Central memory CD8-positive, alpha-beta T cell (primary cell): Measurements from ENCODE around the gene TFDP1.
A peak's percentile ranks its signal among the peaks of the same experiment; 100 is the strongest.

Source experiments
- ATAC-seq: fragments of 150-1000 bp; cut with Tn5 transposase; replicated peaks from 2 replicates; pipeline ENCODE4 v1.10.0; 2022; ENCODE audit warnings: mild to moderate bottlenecking, moderate FRiP score, moderate number of reproducible peaks; ENCODE audit not compliant: poor library complexity, severe bottlenecking; ENCODE audit errors: extremely low read depth
- DNase-seq, 2 donors: peaks; one replicate each; pipeline ENCODE4 v3.0.0; 2021; ENCODE audit warnings: low spot score in 2 of 2
- H3K27ac Mint-ChIP-seq: one replicate; pipeline ENCODE4 v1.8.0; 2022; ENCODE audit warnings: low read depth, mild to moderate bottlenecking, moderate library complexity, mixed read lengths
- H3K27me3 Mint-ChIP-seq: one replicate; pipeline ENCODE4 v1.8.0; 2022; ENCODE audit warnings: mixed read lengths
- H3K36me3 Mint-ChIP-seq: one replicate; pipeline ENCODE4 v1.8.0; 2022; ENCODE audit warnings: mild to moderate bottlenecking, moderate library complexity, mixed read lengths; ENCODE audit not compliant: insufficient read depth
- H3K4me1 Mint-ChIP-seq: one replicate; pipeline ENCODE4 v1.8.0; 2022; ENCODE audit warnings: mixed read lengths
- H3K4me3 Mint-ChIP-seq: one replicate; pipeline ENCODE4 v1.8.0; 2022; ENCODE audit warnings: mild to moderate bottlenecking, moderate library complexity, mixed read lengths
- H3K9me3 Mint-ChIP-seq: one replicate; pipeline ENCODE4 v1.8.0; 2022; ENCODE audit warnings: mixed read lengths

The TFDP1 gene

DNA sequence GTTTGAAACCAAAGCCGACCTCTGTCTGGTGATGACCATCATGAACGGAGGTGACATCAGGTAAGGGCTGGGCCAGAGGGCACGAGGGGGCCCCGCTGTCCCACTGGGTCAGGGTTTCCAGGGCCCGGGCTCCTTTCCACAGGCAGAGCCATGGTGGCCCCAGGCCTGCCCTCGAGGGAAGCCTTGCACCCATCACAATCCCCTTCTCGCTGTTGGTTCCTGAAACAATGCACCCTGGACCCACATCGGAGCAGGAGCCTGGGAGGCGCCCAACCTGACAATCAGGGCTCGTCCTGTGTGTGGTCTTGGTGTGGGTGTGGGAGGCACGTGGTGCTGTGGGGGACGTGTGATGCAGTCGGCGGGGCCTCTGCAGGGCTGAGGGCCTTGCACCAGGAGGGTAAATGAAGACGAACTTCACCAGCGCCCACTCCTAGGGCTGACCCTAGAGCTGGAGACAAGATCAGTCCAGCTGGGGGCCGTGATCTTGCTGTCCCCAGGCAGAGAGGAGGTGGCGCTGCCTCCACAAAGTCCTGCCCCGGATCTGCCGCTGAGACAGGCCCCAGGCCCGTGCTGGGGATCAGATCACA lies 85.3 kb downstream of the TFDP1 start:
- Mint-ChIP-seq H3K9me3 (no peaks in the 10 kb centered on the region), H3K4me3 (no peak overlapping the region), H3K27me3 (no peaks in the 10 kb centered on the region), H3K27ac (no peak overlapping the region), H3K36me3 (no peaks in the 10 kb centered on the region), H3K4me1 (no peaks in the 10 kb centered on the region)
- ATAC-seq (no peak), DNase-seq (no peak)

DNA sequence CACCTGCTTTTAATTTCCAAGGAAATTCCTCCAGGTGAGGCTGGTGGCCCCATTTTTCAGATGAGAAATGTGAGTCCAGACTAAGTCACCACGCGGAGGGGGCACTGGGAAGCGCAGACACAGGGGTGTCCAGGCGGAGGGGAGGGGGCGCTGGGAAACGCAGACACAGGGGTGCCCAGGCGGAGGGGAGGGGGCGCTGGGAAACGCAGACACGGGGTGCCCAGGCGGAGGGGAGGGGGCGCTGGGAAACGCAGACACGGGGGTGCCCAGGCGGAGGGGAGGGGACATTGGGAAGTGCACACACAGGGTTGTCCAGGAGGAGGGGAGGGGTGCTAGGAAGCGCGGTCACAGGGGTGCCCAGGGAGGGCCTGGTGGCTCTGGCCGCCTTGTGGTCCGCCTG lies 86.0 kb downstream of the TFDP1 start:
- Mint-ChIP-seq H3K4me1 (no peaks in the 10 kb centered on the region), H3K27me3 (no peaks in the 10 kb centered on the region), H3K9me3 (no peaks in the 10 kb centered on the region), H3K27ac (no peak overlapping the region), H3K36me3 (no peaks in the 10 kb centered on the region), H3K4me3 (no peak overlapping the region)
- DNase-seq (no peak), ATAC-seq (no peak)

DNA sequence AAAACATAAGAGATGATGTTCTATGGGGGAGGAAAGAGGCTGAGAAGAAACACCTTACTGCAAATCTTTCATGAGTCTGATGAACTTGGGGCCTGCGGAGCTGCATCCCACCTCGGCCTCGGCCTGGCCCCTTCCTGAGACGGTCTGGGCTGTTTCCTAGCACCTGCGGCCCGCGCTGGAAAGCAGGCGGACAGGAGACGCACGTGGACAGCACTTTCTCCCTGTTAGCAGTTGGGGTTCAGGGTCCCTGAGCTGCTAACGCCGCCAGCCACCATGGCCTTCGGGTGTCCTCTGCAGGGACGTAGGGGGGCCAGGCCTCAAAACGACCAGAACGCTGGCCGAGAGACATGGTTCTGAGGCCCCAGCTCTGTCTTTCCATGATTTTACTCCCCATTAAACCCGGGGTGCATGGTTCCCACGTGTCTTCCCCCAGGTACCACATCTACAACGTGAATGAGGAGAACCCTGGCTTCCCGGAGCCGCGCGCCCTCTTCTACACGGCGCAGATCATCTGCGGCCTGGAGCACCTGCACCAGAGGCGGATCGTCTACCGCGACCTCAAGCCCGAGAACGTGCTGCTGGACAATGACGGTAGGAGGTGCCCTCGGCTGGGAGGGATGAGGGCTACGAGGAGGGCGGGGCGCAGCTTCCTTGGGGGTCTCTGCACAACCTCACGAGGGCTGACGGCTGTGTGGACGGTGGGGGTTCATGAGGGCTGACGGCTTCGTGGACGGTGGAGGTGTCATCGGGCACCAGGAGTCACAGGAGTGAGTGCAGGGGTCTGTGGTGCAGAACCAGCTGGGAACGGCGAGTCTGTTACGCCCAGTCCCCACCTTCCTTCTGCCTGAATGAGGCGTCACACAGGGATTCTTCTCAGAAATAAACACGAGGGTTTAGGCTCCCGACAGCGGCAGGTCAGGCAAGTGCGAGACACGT lies 86.8 kb downstream of the TFDP1 start:
- no peak overlapping the region for H3K4me3 Mint-ChIP-seq
- H3K27ac Mint-ChIP-seq: no peak overlapping the region

DNA sequence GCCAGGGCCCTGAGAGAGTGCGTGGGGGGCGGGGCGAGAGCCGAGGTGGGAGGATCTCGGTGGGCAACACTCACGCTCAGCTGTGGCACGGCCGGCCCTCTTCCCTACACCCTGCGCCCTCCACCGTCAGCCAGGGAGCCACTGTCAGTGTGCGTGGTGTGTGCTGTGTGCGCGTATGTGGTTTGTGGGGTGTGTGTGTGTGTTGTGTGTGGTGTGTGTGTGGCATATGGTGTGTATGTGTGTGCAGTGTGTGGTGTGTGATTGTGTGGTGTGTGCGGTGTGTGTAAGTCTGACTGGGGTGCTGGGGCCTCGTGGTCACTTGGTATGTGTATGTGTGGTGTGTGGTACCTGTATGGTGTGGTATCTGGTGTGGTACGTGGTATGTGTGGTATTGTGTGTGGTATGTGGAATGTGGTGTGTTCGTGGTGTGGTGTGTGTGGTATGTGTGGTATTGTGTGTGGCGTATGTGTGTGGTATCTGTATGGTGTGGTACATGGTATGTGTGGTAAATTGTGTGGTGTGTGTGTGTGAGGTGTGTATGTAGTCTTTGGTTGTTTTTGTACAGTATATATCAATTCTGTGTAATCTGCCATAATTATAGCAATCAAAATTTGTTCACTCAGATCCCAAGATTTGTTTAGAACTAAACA lies 87.6 kb downstream of the TFDP1 start:
- H3K9me3 Mint-ChIP-seq: no peaks in the 10 kb centered on the region
- DNase-seq: no peak
- no peak overlapping the region for H3K4me3 Mint-ChIP-seq
- H3K27ac Mint-ChIP-seq: peak overlapping the region; percentile 0
- no peaks in the 10 kb centered on the region for H3K27me3 Mint-ChIP-seq
- no peak for ATAC-seq
- H3K36me3 Mint-ChIP-seq: no peaks in the 10 kb centered on the region
- no peaks in the 10 kb centered on the region for H3K4me1 Mint-ChIP-seq

More for the DNA sequence above, 86.8 kb downstream of the TFDP1 start:
- Mint-ChIP-seq H3K27me3 (no peaks in the 10 kb centered on the region), H3K9me3 (no peaks in the 10 kb centered on the region), H3K36me3 (no peaks in the 10 kb centered on the region), H3K4me1 (no peaks in the 10 kb centered on the region)
- ATAC-seq (no peak), DNase-seq (no peak)
